Activated CD4-positive, alpha-beta T cell treated with anti-CD3 and anti-CD28 coated beads, Interleukin-2, amount 50 U/mL, for 16 hours (primary cell): ENCODE measurements around the gene LDB1.

Source experiments
- DNase-seq: peaks from one replicate; pipeline ENCODE4 v3.0.0-alpha.2; 2020

The LDB1 gene

DNA sequence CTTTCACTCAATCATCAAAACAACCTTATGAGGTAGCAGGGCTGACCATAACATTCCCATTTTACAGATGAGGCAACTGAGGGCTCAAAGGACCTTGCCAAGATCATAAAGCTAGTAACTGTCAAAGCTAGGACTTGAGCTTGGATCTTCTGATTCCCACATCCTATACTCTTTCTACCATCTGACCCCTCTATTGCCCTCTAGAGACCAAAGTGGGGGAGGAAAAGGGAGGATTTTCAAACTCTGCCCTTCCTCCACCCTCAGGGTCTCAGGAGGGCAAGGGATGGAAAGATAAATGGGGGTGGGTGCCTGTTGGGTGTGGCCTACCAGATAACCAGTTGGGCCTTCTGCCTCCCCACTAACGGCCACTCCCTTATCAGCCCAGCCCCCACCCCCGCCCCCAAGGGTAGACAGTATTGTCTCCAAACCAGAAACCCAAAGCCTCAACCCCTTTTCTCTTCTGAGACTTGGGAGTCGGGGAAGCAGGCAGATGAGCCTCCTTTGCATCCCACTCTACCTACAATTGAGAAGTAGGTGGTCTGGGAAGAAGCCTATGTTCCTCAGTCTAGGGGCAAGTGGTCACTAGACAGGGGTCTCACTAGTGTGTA is 7.9 kb downstream of the LDB1 start:
- no peak for DNase-seq

DNA sequence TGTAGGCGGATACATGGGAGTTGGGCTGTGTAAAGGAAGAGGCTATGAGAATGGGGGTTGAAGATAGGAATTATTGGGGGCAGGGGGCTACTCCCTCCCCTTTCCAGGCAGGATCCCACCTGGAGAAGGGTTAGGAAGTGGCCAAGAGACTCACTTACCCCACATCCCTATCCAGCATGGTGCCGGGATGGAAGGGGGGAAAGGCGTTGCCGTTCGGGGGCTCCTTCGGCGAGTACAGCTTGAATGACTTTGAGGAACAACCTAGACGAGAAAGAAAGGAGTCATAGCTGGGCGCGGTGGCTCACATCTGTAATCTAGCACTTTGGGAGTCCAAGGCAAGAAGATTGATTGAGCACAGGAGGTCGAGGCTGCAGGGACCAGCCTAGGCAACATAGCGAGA is 8.9 kb downstream of the LDB1 start:
- no peak for DNase-seq

DNA sequence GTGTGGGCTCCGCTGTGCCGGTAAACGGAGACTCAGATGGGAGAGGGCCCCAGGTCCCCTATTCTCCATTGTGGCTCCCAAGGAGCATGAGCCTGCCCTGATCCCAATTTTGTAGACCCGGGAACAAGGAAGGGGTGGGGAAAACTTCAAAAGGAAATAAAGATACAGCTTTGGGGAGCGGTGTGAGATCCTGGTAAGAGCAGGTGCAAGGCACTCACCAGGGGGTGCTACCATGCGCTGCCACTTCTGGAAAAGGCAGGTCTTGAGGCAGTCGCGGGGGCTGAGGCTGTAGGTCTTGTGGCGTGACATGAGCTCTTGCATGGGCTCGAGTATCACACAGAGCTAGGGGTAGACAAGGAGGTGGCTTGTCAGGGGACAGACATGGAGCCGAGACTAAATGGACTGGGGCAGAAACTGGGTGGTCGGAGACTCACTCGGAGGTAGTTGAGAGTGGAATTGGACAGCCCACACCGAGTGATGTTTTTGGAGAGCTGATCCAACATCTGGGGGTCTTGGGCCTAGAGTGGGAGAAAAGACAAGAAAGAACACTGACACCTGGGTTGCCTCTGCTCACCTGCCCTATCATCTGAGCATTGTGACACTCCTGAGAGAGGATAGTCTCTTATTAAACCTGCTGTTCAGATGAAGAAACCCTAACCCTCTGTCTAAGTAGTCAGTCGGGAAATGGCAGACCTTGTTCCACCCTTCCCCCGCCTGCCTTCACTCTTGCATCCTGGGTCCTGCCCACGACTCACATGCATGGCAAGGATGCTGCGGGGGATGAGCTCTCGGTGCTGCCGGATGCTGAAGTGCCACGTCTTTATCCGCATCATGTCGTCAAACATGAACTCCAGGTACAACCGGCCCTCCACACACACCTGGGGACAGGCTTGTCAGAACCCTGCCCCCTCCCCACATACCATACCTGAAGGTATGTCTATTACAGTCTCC is 10.7 kb downstream of the LDB1 start:
- no peak for DNase-seq

DNA sequence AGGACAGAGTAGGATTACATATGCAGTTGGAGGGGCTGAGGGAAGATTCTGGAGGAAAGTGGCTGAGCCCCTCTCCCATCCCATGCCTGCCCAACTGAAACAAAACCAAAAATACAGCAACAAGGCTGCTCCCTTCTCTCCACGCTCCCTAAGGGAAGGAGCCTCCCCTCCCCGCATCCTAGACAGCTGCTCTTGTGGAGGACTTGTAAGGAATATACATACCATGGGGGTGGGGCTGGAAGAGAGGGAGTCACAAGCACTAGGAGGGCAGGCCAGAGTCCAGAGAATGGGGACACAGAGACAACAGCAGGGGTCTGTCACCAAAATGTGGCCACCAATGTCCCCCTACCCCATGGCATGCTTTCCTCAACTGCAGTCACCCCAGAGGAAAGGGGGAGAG is 13.2 kb downstream of the LDB1 start:
- DNase-seq, result no peak

DNA sequence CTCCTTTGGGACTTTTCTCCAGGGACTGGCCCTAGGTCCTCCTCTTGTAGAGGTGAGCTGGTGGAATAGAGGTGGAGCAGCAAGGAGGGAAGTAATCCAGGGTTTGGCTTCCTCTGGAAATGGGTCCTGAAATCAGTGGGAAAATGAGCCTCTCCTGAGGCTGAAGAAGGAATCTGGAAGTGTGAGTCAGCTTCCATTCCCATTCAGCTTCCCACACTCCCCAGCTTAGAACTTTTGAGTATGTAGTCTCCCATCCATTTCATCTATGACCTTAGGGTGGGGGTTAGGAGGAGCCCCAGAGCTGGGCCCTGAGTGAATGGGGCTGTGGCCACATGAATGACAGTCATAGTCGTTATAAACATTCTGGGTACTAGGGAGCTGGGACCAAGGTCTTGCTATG is 17.7 kb downstream of the LDB1 start:
- no peak for DNase-seq

DNA sequence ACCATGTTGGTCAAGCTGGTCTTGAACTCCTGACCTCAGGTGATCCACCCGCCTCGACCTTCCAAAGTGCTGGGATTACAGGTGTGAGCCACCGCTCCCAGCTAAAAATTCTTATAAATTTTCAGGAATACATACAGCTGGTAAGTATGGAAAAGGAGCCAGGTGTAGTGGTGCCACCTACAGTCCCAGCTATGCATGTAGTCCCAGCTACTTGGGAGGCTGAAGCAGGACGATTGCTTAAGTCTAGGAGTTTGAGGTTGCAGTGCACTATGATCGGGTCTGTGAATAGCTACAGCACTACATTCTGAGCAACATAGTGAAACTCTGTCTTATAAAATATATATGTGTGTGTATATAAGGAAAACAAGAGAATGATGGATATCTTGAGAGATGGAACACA is 19.0 kb downstream of the LDB1 start:
- no peak for DNase-seq

DNA sequence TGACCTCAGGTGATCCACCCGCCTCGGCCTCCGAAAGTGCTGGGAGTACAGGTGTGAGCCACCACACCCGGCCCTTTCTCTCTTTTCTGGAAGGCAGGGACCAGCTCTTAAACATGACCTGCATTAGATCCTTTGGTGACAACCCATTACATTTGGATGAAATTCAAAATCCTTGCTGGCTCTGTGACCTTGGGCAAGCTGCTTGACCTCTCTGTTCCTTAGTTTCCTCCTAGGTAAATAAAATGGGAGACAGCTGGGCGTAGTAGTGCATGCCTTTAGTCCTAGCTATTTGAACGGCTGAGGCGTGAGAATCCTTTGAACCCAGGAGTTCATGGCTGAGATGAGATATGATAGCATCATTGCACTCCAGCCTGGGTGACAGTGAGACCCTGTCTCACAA is 23.7 kb downstream of the LDB1 start:
- no peak for DNase-seq

DNA sequence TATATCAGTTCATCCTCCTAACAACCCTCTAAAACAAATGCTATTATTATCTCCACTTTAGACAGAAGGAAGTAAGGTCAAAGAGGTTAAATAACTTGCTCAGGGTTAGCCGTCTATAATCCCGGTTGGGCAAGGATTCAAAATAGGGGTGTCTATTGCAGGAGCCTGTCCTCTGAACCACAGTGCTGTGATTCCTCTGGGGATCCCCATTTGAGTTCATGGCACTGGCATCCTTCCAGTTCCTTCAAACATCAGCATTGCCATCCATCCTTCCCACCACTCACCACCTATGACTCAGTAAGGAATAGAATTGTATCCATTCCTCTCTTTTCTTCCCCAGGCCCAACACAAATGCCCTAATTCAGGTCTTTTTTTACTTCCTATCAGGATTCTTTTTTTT is 29.4 kb downstream of the LDB1 start:
- DNase-seq, result no peak

DNA sequence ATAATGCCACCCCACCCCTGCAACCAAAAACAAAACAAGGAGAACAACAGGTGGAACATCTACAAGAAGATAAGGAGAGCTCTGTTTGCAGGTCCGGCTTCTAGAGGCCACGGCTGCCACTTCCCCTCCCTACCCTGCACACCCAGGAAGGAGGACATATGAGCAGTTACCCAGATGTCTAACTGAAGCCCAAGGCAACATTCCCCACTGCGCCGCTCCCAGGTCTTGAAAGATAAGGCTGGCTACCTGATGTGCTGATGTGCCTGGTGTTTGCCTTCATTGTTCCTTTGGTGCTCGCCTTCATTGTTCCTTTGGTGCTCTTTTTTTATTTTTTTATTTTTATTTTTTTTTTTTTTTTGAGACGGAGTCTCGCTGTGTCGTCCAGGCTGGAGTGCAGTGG is 34.0 kb downstream of the LDB1 start:
- DNase-seq, result no peak

DNA sequence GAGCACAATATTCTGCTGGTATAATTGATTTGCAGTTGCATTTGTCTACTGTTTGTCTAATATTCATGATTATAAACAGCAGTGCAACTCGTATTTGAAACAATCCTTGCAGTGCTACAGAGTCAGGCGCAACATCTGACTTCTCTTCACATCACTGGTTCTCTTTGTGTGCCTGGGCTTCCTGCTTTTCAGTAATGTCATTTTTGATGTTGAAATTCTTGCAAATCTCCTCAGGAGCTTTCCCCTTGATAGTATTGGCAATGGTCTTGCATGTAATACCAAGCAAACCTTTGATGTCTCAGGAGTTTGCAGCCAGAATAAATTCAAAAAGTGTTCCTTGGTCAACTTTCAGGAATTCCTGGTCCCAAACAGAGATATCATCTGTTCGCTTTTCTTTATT is 34.8 kb downstream of the LDB1 start:
- DNase-seq, result no peak

DNA sequence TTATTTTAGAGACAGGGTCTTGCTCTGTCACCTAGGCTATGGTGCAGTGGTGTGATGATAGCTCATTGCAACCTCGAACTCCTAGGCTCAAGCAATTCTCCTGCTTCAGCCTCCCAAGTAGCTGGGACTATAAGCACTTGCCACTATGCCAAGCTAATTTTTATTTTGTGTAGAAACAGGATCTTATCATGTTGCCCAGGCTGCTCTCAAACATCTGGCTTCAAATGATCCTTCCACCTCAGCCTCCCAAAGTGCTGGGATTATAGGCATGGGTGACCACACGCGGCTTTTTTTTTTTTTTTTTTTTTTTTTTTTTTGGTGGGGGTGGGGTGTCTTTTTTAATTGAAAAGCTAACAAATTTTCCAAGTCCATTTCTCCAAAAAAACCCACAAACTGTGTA is 36.6 kb downstream of the LDB1 start:
- no peak for DNase-seq

DNA sequence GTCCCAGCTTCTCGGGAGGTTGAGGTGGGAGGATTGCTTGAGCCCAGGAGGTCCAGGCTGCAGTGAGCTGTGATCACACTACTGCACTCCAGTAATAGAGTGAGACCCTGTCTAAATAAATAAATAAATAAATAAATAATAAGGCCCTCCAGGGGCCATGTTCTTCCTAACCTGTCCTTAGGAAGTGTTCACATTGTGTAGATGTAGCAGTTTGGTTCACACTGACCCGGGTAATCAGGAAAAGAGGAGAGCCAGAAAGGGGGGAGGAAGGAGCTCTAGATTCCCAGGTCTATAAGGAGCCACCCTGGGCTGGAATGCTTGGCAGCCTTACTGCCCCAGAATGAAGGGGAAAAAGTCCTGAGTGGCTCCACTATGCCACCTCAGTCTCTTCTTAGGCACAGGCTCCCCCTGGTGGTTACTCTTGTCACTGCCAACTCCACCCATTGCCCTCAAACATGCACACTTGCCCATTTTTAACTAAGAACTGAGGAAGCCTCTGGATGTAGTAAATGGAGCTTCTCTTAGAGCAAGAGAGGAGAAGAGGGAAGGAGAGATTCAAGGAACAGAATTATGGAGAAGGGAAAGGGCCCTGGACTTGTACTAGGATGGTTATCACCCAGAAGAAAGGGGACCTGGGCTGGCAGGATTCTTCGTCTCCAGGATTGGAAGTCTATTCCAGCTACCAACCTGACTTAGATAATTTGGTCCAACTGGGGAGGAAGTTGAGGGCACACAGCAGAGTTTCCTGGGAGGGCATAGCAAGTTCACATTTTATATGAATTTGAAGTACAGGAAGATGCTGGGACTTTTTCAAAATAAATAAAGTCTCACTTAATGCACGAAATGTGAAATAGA is 47.3 kb downstream of the LDB1 start:
- DNase-seq, result peak; percentile 82

DNA sequence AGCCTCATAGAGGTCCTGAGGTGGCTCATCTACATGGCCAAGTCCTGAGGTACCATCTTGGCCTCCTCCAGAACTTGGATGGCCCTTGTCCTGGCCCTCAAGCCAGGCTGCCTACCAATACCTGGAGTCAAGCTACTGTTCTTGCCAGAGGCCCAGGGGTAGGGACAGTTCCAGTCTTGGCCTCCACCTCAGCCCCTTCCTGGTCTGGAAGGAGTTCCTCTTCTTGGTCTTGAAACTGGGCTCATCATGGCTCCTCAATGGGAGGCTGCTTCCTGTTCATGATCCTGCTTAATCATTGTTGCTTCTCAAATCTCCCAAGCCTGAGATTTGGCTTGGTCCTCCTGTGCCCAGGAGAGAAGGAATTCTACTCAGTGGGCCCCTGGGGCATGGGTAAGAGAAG is 51.1 kb downstream of the LDB1 start:
- DNase-seq, result no peak

DNA sequence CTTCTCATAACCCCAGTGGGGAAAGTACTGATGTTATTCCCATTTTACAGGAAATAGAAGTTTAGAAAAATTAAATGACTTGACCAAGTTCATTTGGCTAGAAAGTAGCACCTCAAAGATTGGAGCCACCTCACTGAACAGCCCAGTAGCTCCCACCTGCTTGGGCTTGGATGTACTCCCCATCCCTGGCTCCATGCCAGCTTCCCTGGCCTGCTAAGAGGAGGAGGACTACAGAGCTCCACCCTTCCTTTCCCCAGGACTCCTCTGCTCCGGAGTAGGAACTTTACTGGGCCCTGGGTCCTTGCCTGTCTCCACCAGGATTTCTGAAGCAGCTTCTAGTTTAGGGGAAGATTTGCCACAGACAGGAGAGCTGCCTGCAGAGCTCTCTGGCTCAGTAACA is 52.0 kb downstream of the LDB1 start:
- no peak for DNase-seq

DNA sequence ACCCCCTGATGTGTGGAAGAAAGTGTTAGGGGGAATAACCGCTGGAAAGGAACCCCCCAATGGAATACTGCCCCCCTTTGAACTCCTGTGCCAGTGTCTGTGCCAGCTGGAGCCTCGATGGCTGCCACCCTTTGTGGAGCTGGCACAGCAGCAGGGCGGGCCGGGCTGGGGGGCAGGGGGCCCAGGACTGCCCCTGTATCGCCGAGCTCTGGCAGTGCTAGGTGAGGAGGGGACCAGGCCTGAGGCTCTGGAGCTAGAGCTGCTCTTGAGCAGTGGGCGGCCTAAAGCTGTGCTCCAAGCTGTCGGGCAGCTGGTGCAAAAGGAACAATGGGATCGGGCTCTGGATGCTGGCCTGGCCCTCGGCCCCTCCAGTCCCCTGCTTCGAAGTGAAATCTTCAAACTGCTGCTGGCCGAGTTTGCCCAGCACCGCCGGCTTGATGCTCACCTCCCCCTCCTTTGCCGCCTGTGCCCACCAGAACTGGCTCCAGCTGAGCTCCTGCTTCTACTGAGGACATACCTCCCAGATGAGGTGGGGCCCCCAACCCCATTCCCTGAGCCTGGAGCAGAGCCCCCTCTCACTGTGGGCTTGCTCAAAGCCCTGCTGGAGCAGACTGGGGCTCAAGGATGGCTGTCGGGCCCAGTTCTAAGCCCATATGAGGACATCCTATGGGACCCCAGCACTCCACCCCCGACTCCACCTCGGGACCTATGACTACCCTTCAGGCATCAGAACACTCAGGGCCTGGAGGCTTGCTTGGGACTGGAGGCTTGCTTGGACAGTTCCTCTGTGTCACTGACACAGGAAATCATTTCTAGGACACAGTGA is 52.9 kb downstream of the LDB1 start:
- DNase-seq, result no peak

DNA sequence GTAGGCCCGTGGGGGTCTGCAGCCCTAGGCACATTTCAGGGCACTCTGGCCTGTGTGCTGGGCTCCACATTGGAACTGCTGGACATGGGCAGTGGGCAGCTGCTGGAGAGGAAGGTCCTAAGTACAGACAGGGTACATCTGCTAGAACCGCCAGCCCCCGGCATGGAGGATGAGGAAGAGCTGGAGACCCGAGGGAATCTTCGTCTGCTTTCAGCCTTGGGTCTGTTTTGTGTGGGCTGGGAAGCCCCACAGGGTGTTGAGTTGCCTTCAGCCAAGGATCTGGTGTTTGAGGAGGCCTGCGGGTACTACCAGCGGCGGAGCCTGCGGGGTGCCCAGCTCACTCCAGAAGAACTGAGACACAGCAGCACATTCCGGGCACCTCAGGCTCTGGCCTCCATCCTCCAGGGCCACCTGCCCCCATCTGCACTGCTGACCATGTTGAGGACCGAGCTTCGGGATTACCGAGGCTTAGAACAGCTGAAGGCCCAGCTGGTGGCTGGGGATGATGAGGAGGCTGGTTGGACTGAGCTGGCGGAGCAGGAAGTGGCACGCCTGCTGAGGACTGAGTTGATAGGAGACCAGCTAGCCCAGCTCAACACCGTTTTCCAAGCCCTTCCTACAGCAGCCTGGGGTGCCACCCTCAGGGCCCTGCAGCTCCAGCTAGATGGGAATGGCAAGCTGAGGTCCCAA is 53.6 kb downstream of the LDB1 start:
- DNase-seq, result no peak

DNA sequence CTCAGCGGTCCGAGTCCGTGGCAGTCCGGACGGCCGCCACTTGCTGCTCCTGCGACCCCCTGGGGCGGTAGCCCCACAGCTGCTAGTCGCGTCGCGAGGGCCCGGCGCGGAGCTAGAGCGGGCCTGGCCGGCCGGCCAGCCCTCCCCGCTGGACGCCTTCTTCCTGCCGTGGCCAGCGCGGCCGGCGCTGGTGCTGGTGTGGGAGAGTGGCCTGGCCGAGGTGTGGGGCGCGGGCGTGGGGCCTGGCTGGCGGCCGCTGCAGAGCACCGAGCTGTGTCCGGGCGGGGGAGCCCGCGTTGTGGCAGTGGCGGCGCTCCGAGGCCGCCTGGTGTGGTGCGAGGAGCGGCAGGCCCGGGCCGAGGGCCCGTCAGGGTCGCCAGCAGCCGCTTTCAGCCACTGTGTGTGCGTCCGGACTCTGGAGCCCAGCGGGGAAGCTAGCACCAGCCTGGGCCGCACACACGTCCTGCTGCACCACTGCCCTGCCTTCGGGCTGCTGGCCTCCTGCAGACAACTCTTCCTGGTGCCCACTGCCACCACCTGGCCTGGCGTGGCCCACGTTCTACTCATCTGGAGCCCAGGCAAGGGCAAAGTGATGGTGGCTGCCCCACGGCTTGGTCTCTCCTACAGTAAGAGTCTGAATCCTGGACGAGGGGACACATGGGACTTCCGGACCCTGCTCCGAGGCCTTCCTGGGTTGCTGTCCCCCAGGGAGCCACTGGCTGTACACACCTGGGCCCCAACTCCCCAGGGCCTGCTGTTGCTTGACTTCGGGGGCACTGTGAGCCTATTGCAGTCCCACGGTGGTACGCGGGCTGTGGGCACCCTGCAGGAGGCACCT is 54.4 kb downstream of the LDB1 start:
- no peak for DNase-seq

DNA sequence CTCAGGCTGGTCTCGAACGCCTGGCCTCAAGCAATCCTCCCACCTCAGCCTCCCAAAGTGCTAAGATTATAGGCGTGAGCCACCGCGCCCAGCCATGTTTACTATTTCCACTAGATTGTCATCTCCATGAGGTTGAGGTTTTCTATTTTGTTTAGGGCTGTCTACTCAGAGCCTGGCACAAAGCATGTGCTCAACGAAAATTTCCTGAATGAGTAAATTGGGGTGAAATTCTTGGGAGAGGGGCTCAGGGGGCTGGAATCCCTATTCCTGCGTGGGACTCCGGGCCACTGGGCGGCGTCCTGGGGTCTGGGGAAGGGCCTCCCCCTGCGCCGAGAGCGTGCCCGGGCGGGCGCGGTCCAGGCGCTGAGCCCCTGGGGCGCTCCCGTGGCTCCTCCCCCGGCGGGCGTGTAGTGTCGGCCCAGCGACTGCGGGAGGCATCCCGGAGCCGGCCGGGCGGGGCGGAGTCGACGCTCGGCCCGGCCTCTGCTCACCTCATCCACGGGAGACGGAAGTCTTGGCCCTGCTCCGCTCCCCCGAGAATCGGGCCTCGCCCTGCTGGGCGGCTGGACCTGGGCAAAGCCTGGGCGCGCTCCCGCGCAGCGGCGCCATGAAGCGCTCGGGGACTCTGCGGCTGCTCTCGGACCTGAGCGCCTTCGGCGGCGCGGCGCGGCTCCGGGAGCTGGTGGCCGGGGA is 55.2 kb downstream of the LDB1 start, which contains the start of gene HPS6:
Gene HPS6 (plus strand): TSS at position 482 of the 693 bp plus-strand sequence. CDS start 126 bp downstream, at position 608.
- DNase-seq, result peak; percentile 91

DNA sequence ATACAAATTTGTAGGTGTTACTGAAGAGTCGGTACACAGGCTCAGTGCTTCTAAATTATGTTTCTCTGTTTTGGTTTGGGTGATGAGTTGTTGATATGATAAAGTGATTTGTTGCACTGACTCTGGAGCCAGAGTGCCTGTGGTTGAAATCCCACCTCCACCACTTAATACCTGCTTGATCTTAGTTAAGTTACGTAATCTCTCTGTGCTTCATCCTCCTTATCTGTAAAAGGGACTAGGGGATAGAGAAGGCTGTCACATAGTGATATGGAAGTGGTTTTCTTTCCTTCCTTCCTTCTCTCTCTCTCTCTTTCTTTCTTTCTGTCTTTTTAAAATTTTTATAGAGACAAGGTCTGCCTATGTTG is 55.7 kb downstream of the LDB1 start:
- no peak for DNase-seq

DNA sequence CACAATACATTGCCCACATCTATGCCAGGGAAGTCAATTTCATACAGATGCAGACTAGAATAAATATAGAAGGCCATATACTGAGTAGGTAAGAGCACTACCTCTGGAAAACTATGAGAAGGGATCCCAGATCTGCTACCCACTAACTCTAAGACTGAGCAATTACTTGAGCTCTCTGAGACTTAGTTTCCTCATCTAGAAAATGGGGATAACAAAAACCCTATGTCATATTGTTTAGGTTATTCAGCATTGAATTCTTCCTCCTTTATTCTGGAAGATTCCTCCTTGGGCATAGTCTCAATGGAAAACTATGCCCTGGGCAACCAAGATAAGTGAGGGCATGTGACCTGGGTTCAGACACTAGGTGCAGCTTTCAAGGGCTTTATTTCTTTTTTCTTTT is 60.2 kb downstream of the LDB1 start:
- no peak for DNase-seq
